GM04503 (cell line): ENCODE measurements around the gene GNLY.

Source experiments
- DNase-seq: peaks from one replicate; pipeline ENCODE4 v3.0.0-alpha.2; 2012; ENCODE audit warnings: low read depth

Gene GNLY

GRCh38 chr2:85728883-85729824 is 35.0 kb downstream of the GNLY start:
- no peak for DNase-seq

DNA sequence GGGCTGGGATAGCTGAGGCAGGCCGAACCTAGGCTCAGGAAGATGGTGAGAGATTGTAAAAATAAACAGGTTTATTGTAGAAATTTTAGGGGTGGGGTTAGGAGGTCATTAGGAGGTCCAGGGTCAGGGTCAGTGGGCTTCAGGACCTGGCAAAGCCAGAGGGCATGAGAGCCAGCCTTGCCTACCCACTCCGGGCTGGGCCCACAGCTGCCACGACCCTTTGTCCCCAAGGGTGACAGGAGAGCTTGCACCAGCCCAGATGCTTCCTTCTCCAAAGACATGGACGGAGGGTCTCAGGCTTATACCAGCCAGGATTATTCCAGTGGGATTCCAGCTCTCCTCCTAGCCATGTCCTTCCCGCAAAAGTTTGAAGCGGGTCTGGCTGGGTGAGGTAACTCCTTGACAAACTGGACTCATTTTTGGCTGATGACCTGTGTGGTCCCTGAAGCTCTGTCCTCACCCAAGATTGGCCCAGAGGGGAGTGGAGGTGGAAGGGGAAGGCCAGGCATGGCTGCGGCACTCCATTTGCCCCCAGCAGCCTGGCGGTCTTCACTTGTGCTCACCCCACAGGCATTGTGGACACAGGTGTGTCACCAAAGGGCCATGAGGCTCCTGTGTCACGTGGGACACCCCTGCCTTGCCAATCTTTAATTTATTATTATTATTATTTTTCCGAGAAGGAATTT is 35.8 kb downstream of the GNLY start:
- no peak for DNase-seq

- no peak for DNase-seq
These were observed 36.6 kb downstream of the GNLY start for GRCh38 chr2:85730686-85731230.

GRCh38 chr2:85731606-85732005 is 37.4 kb downstream of the GNLY start:
- no peak for DNase-seq

GRCh38 chr2:85732467-85733120 is 38.4 kb downstream of the GNLY start:
- no peak for DNase-seq

- no peak for DNase-seq
These were observed 39.2 kb downstream of the GNLY start for GRCh38 chr2:85733121-85733960.

DNA sequence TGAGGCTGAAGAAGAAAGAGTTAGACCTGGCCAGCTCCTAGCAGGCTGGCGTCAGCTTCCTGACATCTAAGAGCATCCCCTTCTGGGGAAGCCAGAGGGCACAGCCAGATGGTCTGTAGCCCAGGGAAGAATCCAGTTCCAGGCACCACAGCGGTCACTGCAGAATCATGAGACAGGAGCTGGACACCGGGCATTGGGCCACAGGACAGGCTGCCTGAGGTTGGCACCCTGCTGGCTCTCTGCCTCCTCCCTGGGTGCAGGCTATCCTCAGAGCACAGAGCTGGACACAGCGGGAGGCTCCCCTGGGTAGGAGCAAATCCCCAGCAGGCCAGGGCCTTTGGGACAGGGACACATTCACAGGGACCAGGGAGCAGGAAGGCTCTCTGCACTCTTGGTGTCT is 39.9 kb downstream of the GNLY start:
- no peak for DNase-seq

DNA sequence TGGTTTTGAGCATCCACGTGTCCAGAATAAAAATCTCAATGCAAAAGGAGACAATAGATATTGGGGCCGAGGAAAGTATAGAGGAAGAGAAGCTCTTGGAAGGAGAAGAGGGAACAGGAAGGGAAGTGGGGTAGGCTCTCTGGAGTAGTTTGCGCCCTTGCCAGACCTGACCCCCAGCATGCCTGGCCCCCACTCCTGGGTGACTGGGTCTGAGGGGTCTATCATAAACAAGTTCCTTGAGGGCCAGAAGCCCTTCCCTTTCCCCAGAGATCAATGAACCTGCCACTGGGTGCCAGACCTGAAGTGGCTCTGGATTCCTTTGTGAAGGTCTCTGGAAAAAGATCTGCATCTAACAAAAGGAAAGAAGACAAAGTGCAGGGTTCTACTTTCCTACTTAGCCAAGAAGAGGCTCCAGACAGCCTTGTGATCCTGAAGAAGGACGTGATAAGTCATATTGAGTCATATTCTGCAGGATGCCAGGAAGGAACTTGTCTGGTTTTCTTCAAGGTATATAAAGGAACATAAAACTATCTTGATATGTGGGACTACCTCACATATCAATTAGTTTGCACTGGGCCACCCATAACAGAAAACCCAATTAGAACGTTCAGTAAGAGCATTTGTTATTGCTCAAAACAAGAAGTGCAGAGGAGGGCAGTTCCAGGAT is 40.9 kb downstream of the GNLY start:
- DNase-seq = no peak

DNA sequence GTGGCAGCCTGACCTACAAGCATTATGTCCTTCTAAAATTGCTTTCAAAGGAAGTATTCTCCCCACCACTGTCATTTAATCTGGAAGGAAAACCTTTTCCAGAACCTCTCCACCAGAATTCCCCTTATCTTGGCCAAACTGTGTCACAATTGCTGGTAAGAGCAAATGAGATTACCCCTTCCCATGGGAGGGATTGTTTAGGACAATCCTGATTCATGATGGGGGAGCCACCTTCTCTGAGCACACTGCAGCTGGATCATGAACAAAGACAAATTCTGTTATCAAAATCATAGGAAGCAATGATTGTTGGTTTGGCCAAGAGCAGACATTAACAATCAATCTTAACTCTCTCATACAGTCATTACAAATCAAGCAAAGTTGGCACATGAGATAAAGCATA is 41.5 kb downstream of the GNLY start:
- no peak for DNase-seq

- no peak for DNase-seq
These were observed 42.5 kb downstream of the GNLY start for GRCh38 chr2:85736456-85737355.

DNA sequence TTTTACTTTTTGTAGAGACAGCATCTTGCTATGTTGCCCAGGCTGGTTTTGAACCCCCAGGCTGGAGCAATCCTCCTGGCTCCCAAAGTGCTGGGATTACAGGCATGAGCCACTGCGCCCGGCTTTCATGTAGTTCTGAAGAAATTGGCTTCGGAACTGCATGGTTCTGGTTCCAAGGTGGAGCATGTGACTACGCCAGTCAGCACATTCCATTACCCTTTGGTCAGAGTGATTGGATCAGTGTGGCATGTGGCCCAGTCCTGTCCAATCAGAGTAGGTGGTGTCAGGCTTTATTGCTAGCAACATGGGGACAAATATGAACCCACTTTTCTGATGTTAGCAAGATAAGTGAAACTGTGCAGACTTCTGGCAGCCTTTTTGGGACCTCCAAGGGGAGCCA is 43.3 kb downstream of the GNLY start:
- DNase-seq = peak; percentile 92

DNA sequence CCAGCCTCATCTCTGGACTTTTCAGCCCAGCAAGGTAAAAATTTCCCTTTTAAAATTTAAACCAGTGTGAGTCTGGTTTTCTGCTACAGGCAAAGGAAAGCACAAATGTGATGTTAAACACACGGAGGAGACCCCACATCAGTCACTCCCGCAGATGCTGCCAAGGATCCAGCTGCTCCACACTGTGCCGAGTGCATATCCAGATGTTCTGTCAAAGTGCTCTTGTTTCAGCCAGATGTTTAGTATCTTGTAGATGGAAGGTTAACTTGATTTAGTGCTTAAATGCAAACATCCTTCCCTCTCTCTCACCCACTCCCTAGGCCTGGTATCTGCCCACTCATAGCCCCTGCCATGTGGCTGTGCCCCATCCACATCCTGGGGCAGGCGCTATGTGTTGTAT is 43.8 kb downstream of the GNLY start:
- no peak for DNase-seq

- DNase-seq = no peak
These were observed 46.0 kb downstream of the GNLY start for GRCh38 chr2:85740193-85740592.

- no peak for DNase-seq
These were observed 47.2 kb downstream of the GNLY start for GRCh38 chr2:85741211-85741832.

DNA sequence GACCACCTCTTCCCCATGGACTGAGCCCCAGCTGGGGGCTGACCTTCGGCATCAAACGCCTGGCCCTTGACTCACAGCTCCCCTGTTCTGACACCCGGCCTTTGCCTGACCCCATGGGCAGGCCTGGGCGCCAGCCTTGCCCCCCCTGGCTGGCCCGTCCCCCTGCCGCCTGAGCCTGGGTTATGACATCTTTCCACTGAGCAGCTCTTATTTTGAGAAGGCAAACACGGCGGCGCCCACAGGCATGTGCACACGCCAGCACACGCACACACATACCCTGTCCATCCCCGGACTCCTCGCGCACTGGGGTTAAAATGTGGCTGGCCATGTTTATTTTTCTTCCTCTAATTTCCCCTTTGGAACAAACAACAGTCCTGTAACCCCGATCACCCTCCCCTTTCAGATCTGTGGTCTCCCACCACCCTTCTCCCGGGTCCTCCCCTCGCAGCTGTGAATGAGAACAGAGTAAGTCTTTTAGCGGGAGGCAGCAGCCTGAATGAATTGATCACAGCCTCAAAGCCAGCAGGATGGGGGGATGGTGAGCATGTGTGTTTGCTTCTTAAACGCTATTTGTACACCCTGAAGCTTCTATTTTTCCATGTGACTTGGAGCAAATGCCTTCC is 47.8 kb downstream of the GNLY start:
- DNase-seq = peak; percentile 77

GRCh38 chr2:85743304-85743978 is 49.3 kb downstream of the GNLY start:
- no peak for DNase-seq

DNA sequence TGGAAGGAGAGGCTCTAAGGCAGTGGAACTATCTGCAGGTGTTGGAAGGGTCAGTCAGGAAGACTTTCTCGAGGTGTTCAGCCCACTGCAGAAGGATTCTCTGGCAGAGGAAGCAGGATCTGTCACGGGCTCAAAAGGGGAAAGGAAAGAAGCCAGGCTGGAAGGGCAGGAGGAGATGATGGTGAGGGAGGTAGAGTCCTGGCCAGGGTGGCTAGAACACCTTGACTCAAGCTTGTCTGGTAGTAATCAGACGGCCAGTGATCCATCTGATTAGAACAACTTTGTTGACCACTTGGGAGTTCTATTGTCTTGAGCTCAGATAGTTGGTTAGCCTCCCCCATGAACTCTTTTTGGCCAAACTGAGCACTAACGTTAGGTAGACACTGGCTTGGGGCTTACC is 49.9 kb downstream of the GNLY start:
- no peak for DNase-seq
